ENCODE results near the gene PROZ.

DNA sequence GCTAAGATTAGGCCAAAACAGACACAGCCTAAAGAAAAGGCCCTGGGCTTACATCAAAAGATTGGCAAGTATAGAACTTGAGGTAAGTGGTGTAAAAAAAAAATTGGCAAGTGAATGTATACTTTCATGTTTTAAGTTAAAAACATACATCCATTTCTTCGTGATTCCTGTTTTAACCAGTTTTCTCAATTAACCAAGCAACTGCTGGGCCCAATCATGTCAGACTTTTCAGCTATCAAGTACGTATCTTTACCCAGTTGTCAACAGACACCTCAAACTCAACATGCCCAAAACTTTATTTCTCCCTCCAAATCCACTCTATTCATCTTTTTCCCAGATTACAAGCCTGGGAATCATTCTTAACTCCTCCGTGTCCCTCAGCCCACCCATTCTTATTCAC lies 49.0 kb downstream of the PROZ start:
- no peak for TF ChIP-seq BHLHE40 (IDR thresholded peaks at IDR 0.05; ENCODE audit: low read length)
- TF ChIP-seq, protein P1, sequence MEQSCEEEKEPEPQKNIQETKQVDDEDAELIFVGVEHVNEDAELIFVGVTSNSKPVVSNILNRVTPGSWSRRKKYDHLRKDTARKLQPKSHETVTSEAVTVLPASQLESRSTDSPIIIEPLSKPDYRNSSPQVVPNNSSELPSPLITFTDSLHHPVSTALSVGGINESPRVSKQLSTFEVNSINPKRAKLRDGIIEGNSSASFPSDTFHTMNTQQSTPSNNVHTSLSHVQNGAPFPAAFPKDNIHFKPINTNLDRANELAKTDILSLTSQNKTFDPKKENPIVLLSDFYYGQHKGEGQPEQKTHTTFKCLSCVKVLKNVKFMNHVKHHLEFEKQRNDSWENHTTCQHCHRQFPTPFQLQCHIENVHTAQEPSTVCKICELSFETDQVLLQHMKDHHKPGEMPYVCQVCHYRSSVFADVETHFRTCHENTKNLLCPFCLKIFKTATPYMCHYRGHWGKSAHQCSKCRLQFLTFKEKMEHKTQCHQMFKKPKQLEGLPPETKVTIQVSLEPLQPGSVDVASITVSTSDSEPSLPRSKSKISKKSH (CRISPR knock-in tag; IDR thresholded peaks at IDR 0.05; ENCODE audit: borderline replicate concordance) = no peak
- TF ChIP-seq GABPA (IDR thresholded peaks at IDR 0.05; ENCODE audit: low read depth, low read length) = no peak
- no peak for TF ChIP-seq GABPA (CRISPR knock-in tag; IDR thresholded peaks at IDR 0.05; ENCODE audit: low read depth)
- no peak for TF ChIP-seq PITX1 (CRISPR knock-in tag; IDR thresholded peaks at IDR 0.05)
- TF ChIP-seq, protein P2, sequence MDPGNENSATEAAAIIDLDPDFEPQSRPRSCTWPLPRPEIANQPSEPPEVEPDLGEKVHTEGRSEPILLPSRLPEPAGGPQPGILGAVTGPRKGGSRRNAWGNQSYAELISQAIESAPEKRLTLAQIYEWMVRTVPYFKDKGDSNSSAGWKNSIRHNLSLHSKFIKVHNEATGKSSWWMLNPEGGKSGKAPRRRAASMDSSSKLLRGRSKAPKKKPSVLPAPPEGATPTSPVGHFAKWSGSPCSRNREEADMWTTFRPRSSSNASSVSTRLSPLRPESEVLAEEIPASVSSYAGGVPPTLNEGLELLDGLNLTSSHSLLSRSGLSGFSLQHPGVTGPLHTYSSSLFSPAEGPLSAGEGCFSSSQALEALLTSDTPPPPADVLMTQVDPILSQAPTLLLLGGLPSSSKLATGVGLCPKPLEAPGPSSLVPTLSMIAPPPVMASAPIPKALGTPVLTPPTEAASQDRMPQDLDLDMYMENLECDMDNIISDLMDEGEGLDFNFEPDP (CRISPR knock-in tag; conservative IDR thresholded peaks at IDR 0.05) = no peak
- TF ChIP-seq HMG20A (CRISPR knock-in tag; IDR thresholded peaks at IDR 0.05; ENCODE audit: borderline replicate concordance) = no peak
- TF ChIP-seq POLR2A (IDR thresholded peaks at IDR 0.05; ENCODE audit: insufficient read depth in 1 of 2, low read depth in 2 of 2, low read length in 2 of 2) = no peak
- no peak for TF ChIP-seq NFYB (CRISPR knock-in tag; IDR thresholded peaks at IDR 0.05)
- TF ChIP-seq MYC (CRISPR knock-in tag; IDR thresholded peaks at IDR 0.05; ENCODE audit: borderline replicate concordance) = no peak
- TF ChIP-seq CCAR2 (optimal IDR thresholded peaks at IDR 0.05; ENCODE audit: low read depth, low read length) = no peak

Data from HepG2 (cell line).